Breast epithelium (tissue), 3 donors: ENCODE data around the gene PDZD7.

ENCODE experiments used
- CTCF ChIP-seq, 3 donors: fragments of 450-650 bp; IDR thresholded peaks; one replicate each; pipeline ENCODE4 v1.5.1; 2016 to 2017; ENCODE audit warnings: antibody characterized with exemption in 3 of 3, mild to moderate bottlenecking in 3 of 3, moderate library complexity in 3 of 3
- POLR2A ChIP-seq: fragments of 450-650 bp; IDR thresholded peaks from one replicate; pipeline ENCODE4 v1.6.1; 2016; ENCODE audit warnings: antibody characterized with exemption, mild to moderate bottlenecking, moderate library complexity
- POLR2AphosphoS5 ChIP-seq, 3 donors: sonication (generic); formaldehyde crosslinking; IDR thresholded peaks; one replicate each; pipeline ENCODE4 v1.6.1; 2017; ENCODE audit warnings: antibody characterized with exemption in 3 of 3

- no peak for TF ChIP-seq POLR2AphosphoS5 (IDR thresholded peaks at IDR 0.05)
- TF ChIP-seq CTCF (IDR thresholded peaks at IDR 0.05), result no peak
- no peak for TF ChIP-seq POLR2A
These were observed 5.8 kb upstream of the PDZD7 start for GRCh38 chr10:101036726-101037125.
